Fibroblast of lung (primary cell): Measurements from ENCODE around the gene TCF12. TPM values are rescaled to one million over a fixed set of nuclear protein-coding genes. Genes with fewer than 3 reads are reported as not detected.

Experiments
- DNase-seq, 2 donors: peaks; one replicate each; pipeline versions ENCODE4 v3.0.0 to v3.0.0-alpha.2; 2010; ENCODE audit warnings: low read depth in 2 of 2
- H2AFZ ChIP-seq: 2 replicates; pipeline ENCODE4 v1.5.1; 2012; ENCODE audit warnings: low read length, control low read depth, inconsistent platforms
- H3K27ac ChIP-seq: 2 replicates; pipeline ENCODE4 v1.5.1; 2011; ENCODE audit warnings: low read length, control low read depth; ENCODE audit not compliant: insufficient read depth
- H3K27me3 ChIP-seq: 2 replicates; pipeline ENCODE4 v1.5.1; 2011; ENCODE audit warnings: mild to moderate bottlenecking, low read length; ENCODE audit not compliant: control insufficient read depth, insufficient read depth
- H3K36me3 ChIP-seq: 2 replicates; pipeline ENCODE4 v1.5.1; 2011; ENCODE audit warnings: low read length; ENCODE audit not compliant: control insufficient read depth, insufficient read depth
- H3K4me1 ChIP-seq: 2 replicates; pipeline ENCODE4 v1.5.1; 2011; ENCODE audit warnings: low read length; ENCODE audit not compliant: control insufficient read depth, insufficient read depth; ENCODE audit errors: extremely low read depth
- H3K4me2 ChIP-seq: 2 replicates; pipeline ENCODE4 v1.5.1; 2011; ENCODE audit warnings: low read length, control low read depth; ENCODE audit not compliant: insufficient read depth; ENCODE audit errors: extremely low read depth
- H3K4me3 ChIP-seq, 4 experiments: fragments of 200-600 bp in 1 of 4; sonication (generic) in 1 of 4; replicated peaks in 1 of 4; 2 replicates each; pipeline ENCODE4 v1.5.1; 2011 to 2016; ENCODE audit warnings: low read length in 4 of 4, low read depth in 3 of 4, mild to moderate bottlenecking in 3 of 4, control low read depth in 2 of 4, inconsistent platforms in 1 of 4, mixed read lengths in 1 of 4; ENCODE audit not compliant: insufficient read depth in 1 of 4; ENCODE audit errors: control extremely low read depth in 1 of 4
- H3K79me2 ChIP-seq: 2 replicates; pipeline ENCODE4 v1.5.1; 2012; ENCODE audit warnings: mild to moderate bottlenecking, low read length, inconsistent platforms; ENCODE audit not compliant: control insufficient read depth, insufficient read depth
- H3K9ac ChIP-seq: 2 replicates; pipeline ENCODE4 v1.5.1; 2011; ENCODE audit warnings: mild to moderate bottlenecking, low read length, control low read depth; ENCODE audit not compliant: insufficient read depth
- H3K9me3 ChIP-seq: 2 replicates; pipeline ENCODE4 v1.5.1; 2012; ENCODE audit warnings: low read depth, low read length; ENCODE audit not compliant: control insufficient read depth, insufficient read depth
- H4K20me1 ChIP-seq: 2 replicates; pipeline ENCODE4 v1.5.1; 2011; ENCODE audit warnings: low read length; ENCODE audit not compliant: control insufficient read depth, insufficient read depth; ENCODE audit errors: extremely low read depth
- CTCF ChIP-seq, 2 donors: IDR thresholded peaks in 1 of 2; conservative IDR thresholded peaks in 1 of 2; 1 replicate in 1 of 2; 2 replicates in 1 of 2; pipeline ENCODE4 v1.5.1; 2011 to 2012; ENCODE audit warnings: low read length in 2 of 2, control low read depth in 1 of 2, inconsistent platforms in 1 of 2, low read depth in 1 of 2, mild to moderate bottlenecking in 1 of 2
- EZH2 ChIP-seq: IDR thresholded peaks from 2 replicates; pipeline ENCODE4 v1.5.1; 2012; ENCODE audit warnings: low read length, control low read depth, mild to moderate bottlenecking; ENCODE audit errors: missing control alignments
- polyA plus RNA-seq, 2 donors: library from polyadenylated mRNA; depleted of rRNA in 1 of 2; stranded (reverse) in 1 of 2; unstranded in 1 of 2; fragments of >200 nt; gene quantifications; 2 replicates each; pipeline ENCODE4 v1.2.1, GENCODE V29; 2011 to 2012; ENCODE audit warnings: missing spikeins in 1 of 2
- total RNA-seq: library from RNA; depleted of rRNA; stranded (reverse); fragments of >200 nt; gene quantifications from 2 replicates; pipeline ENCODE4 v1.2.1, GENCODE V29; 2014

The TCF12 gene
- total and polyA plus RNA-seq, 2 donors (not counting 1 experiment from before 2014, with no cell fraction given) = 105 to 232 TPM

GRCh38 chr15:57316451-57316850, 398.0 kb downstream of the TCF12 start:
- TF ChIP-seq EZH2 (no peak), CTCF (conservative IDR thresholded peaks at IDR 0.05 in 1 of 2, IDR thresholded peaks at IDR 0.05 in 1 of 2; ENCODE audit: low read depth in 1 of 2, low read length in 2 of 2) (no peak)
- Histone ChIP-seq H3K27me3 (no peaks in the 10 kb centered on the region), H3K36me3 (no peaks in the 10 kb centered on the region), H4K20me1 (no peaks in the 10 kb centered on the region), H3K27ac (no peak overlapping the region), H2AFZ (no peak overlapping the region), H3K4me3 (no peak overlapping the region), H3K4me2 (no peak overlapping the region), H3K4me1 (peaks cover 2% of the 10 kb centered on the region), H3K9me3 (no peaks in the 10 kb centered on the region), H3K79me2 (no peaks in the 10 kb centered on the region), H3K9ac (no peak overlapping the region)
- no peak for DNase-seq

- H4K20me1 ChIP-seq = no peaks in the 10 kb centered on the region
- no peak overlapping the region for H3K27ac ChIP-seq
- no peak overlapping the region for H3K4me3 ChIP-seq
- no peak overlapping the region for H3K9ac ChIP-seq
- no peaks in the 10 kb centered on the region for H3K9me3 ChIP-seq
- TF ChIP-seq EZH2 (no peak), CTCF (conservative IDR thresholded peaks at IDR 0.05 in 1 of 2, IDR thresholded peaks at IDR 0.05 in 1 of 2; ENCODE audit: low read depth in 1 of 2, low read length in 2 of 2) (no peak)
- no peaks in the 10 kb centered on the region for H3K36me3 ChIP-seq
- H3K79me2 ChIP-seq = no peaks in the 10 kb centered on the region
- no peak for DNase-seq
- no peak overlapping the region for H3K4me2 ChIP-seq
- no peak overlapping the region for H2AFZ ChIP-seq
- no peaks in the 10 kb centered on the region for H3K27me3 ChIP-seq
- peaks cover 2% of the 10 kb centered on the region for H3K4me1 ChIP-seq
These were observed 400.9 kb downstream of the TCF12 start for GRCh38 chr15:57319226-57319918.

GRCh38 chr15:57319919-57320560, 401.6 kb downstream of the TCF12 start:
- no peak for TF ChIP-seq EZH2

More at GRCh38 chr15:57319919-57320560, 401.6 kb downstream of the TCF12 start:
- Histone ChIP-seq H3K9me3 (no peaks in the 10 kb centered on the region), H3K27me3 (no peaks in the 10 kb centered on the region), H3K27ac (no peak overlapping the region), H3K4me2 (no peak overlapping the region), H3K4me1 (peaks cover 2% of the 10 kb centered on the region), H3K4me3 (no peak overlapping the region), H4K20me1 (no peaks in the 10 kb centered on the region), H3K36me3 (no peaks in the 10 kb centered on the region), H3K79me2 (no peaks in the 10 kb centered on the region), H3K9ac (no peak overlapping the region), H2AFZ (no peak overlapping the region)
- no peak for DNase-seq
